Measurements from ENCODE around the gene ZNF319. TPM values are rescaled to one million over a fixed set of nuclear protein-coding genes. Genes with fewer than 3 reads are reported as not detected.
"Not testable (repeated sequence)": the region's sequence is repeated elsewhere in the genome, so short reads cannot be mapped to it uniquely, and the experiment has no call there.

Gene ZNF319
- total RNA-seq, 1 donor from 2014 or later, result 3.1 TPM

- not testable (repeated sequence) for H3K4me3 ChIP-seq (ENCODE audit: low read length in 3 of 3); H3K27ac ChIP-seq (ENCODE audit: low read depth, low read length); H3K36me3 ChIP-seq (ENCODE audit: control insufficient read depth in 3 of 3, insufficient read depth in 3 of 3, low read length in 3 of 3); H3K27me3 ChIP-seq (ENCODE audit: control insufficient read depth in 3 of 3, insufficient read depth in 3 of 3, low read length in 3 of 3); H3K9ac ChIP-seq (ENCODE audit: low read depth in 1 of 3, low read length in 3 of 3); H3K9me3 ChIP-seq (ENCODE audit: control insufficient read depth in 3 of 3, low read length in 3 of 3)
- peaks cover 5 to 21% (median 16%) of the 10 kb centered on the region in 3 donors for H3K4me1 ChIP-seq (ENCODE audit: control insufficient read depth in 3 of 3, insufficient read depth in 3 of 3, low read length in 3 of 3)
Observed at GRCh38 chr16:58004736-58005135, 4.3 kb upstream of the ZNF319 start.

- no peaks in the 10 kb centered on the region for H3K9me3 ChIP-seq (ENCODE audit: control insufficient read depth in 3 of 3, low read length in 3 of 3)
- H3K4me3 ChIP-seq (ENCODE audit: low read length in 3 of 3), result no peak overlapping the region
- peak overlapping the region in 1 of 3 donors; percentile 3 for H3K9ac ChIP-seq (ENCODE audit: low read depth in 1 of 3, low read length in 3 of 3)
- H3K27me3 ChIP-seq (ENCODE audit: control insufficient read depth in 3 of 3, insufficient read depth in 3 of 3, low read length in 3 of 3), result no peaks in the 10 kb centered on the region
- no peak overlapping the region for H3K27ac ChIP-seq (ENCODE audit: low read depth, low read length)
- peaks cover 3 to 7% (median 4%) of the 10 kb centered on the region in 3 donors for H3K36me3 ChIP-seq (ENCODE audit: control insufficient read depth in 3 of 3, insufficient read depth in 3 of 3, low read length in 3 of 3)
- peaks cover 17 to 36% (median 27%) of the 10 kb centered on the region in 3 donors for H3K4me1 ChIP-seq (ENCODE audit: control insufficient read depth in 3 of 3, insufficient read depth in 3 of 3, low read length in 3 of 3)
Observed at GRCh38 chr16:58002936-58003335, 2.5 kb upstream of the ZNF319 start.

- Histone ChIP-seq H3K27ac (ENCODE audit: low read depth, low read length) (no peak overlapping the region), H3K27me3 (ENCODE audit: control insufficient read depth in 3 of 3, insufficient read depth in 3 of 3, low read length in 3 of 3) (no peaks in the 10 kb centered on the region), H3K4me3 (ENCODE audit: low read length in 3 of 3) (no peak overlapping the region), H3K4me1 (ENCODE audit: control insufficient read depth in 3 of 3, insufficient read depth in 3 of 3, low read length in 3 of 3) (peaks cover 17 to 36% (median 27%) of the 10 kb centered on the region in 3 donors), H3K9ac (ENCODE audit: low read depth in 1 of 3, low read length in 3 of 3) (no peak overlapping the region), H3K36me3 (ENCODE audit: control insufficient read depth in 3 of 3, insufficient read depth in 3 of 3, low read length in 3 of 3) (peaks cover 9 to 12% (median 10%) of the 10 kb centered on the region in 3 donors), H3K9me3 (ENCODE audit: control insufficient read depth in 3 of 3, low read length in 3 of 3) (no peaks in the 10 kb centered on the region)
Observed at GRCh38 chr16:58002416-58002800, 1.9 kb upstream of the ZNF319 start.

GRCh38 chr16:58001781-58002415 lies 1.4 kb upstream of the ZNF319 start:
- peaks cover 14 to 17% (median 15%) of the 10 kb centered on the region in 3 donors for H3K36me3 ChIP-seq (ENCODE audit: control insufficient read depth in 3 of 3, insufficient read depth in 3 of 3, low read length in 3 of 3)
- no peaks in the 10 kb centered on the region for H3K9me3 ChIP-seq (ENCODE audit: control insufficient read depth in 3 of 3, low read length in 3 of 3)
- peaks cover 17 to 36% (median 27%) of the 10 kb centered on the region in 3 donors for H3K4me1 ChIP-seq (ENCODE audit: control insufficient read depth in 3 of 3, insufficient read depth in 3 of 3, low read length in 3 of 3)
- peak overlapping the region; percentile 69 to 89 (median 87) for H3K9ac ChIP-seq (ENCODE audit: low read depth in 1 of 3, low read length in 3 of 3)
- H3K4me3 ChIP-seq (ENCODE audit: low read length in 3 of 3), result peak overlapping the region; percentile 80 to 89 (median 80)
- no peaks in the 10 kb centered on the region for H3K27me3 ChIP-seq (ENCODE audit: control insufficient read depth in 3 of 3, insufficient read depth in 3 of 3, low read length in 3 of 3)
- H3K27ac ChIP-seq (ENCODE audit: low read depth, low read length), result no peak overlapping the region

GRCh38 chr16:58000706-58001676 lies 519 bp upstream of the ZNF319 start, which contains the start of gene USB1:
Gene USB1 (plus strand): TSS chr16:58001407. CDS start chr16:58001484, 77 bp downstream.
- no peaks in the 10 kb centered on the region for H3K27me3 ChIP-seq (ENCODE audit: control insufficient read depth in 3 of 3, insufficient read depth in 3 of 3, low read length in 3 of 3)
- H3K36me3 ChIP-seq (ENCODE audit: control insufficient read depth in 3 of 3, insufficient read depth in 3 of 3, low read length in 3 of 3), result peaks cover 21 to 26% (median 22%) of the 10 kb centered on the region in 3 donors
- H3K9ac ChIP-seq (ENCODE audit: low read depth in 1 of 3, low read length in 3 of 3), result peak within 1 kb of the TSS; percentile 79 to 91 (median 87)
- no peaks in the 10 kb centered on the region for H3K9me3 ChIP-seq (ENCODE audit: control insufficient read depth in 3 of 3, low read length in 3 of 3)
- H3K4me1 ChIP-seq (ENCODE audit: control insufficient read depth in 3 of 3, insufficient read depth in 3 of 3, low read length in 3 of 3), result peaks cover 17 to 36% (median 27%) of the 10 kb centered on the region in 3 donors
- H3K4me3 ChIP-seq (ENCODE audit: low read length in 3 of 3), result peak within 1 kb of the TSS; percentile 80 to 89 (median 80)
- H3K27ac ChIP-seq (ENCODE audit: low read depth, low read length), result peak within 1 kb of the TSS; percentile 87

GRCh38 chr16:57999366-57999970 lies 1.0 kb downstream of the ZNF319 start:
- Histone ChIP-seq H3K27ac (ENCODE audit: low read depth, low read length) (peak overlapping the region; percentile 56), H3K27me3 (ENCODE audit: control insufficient read depth in 3 of 3, insufficient read depth in 3 of 3, low read length in 3 of 3) (no peaks in the 10 kb centered on the region), H3K9ac (ENCODE audit: low read depth in 1 of 3, low read length in 3 of 3) (peak overlapping the region; percentile 72 to 91 (median 74)), H3K4me1 (ENCODE audit: control insufficient read depth in 3 of 3, insufficient read depth in 3 of 3, low read length in 3 of 3) (peaks cover 17 to 37% (median 22%) of the 10 kb centered on the region in 3 donors), H3K9me3 (ENCODE audit: control insufficient read depth in 3 of 3, low read length in 3 of 3) (no peaks in the 10 kb centered on the region), H3K36me3 (ENCODE audit: control insufficient read depth in 3 of 3, insufficient read depth in 3 of 3, low read length in 3 of 3) (peaks cover 29 to 33% (median 32%) of the 10 kb centered on the region in 3 donors), H3K4me3 (ENCODE audit: low read length in 3 of 3) (peak overlapping the region; percentile 57 to 73 (median 69))

- peak overlapping the region; percentile 72 to 91 (median 74) for H3K9ac ChIP-seq (ENCODE audit: low read depth in 1 of 3, low read length in 3 of 3)
- no peaks in the 10 kb centered on the region for H3K27me3 ChIP-seq (ENCODE audit: control insufficient read depth in 3 of 3, insufficient read depth in 3 of 3, low read length in 3 of 3)
- peaks cover 17 to 38% (median 22%) of the 10 kb centered on the region in 3 donors for H3K4me1 ChIP-seq (ENCODE audit: control insufficient read depth in 3 of 3, insufficient read depth in 3 of 3, low read length in 3 of 3)
- no peak overlapping the region for H3K27ac ChIP-seq (ENCODE audit: low read depth, low read length)
- H3K9me3 ChIP-seq (ENCODE audit: control insufficient read depth in 3 of 3, low read length in 3 of 3), result no peaks in the 10 kb centered on the region
- peaks cover 33 to 34% (median 33%) of the 10 kb centered on the region in 3 donors for H3K36me3 ChIP-seq (ENCODE audit: control insufficient read depth in 3 of 3, insufficient read depth in 3 of 3, low read length in 3 of 3)
- H3K4me3 ChIP-seq (ENCODE audit: low read length in 3 of 3), result peak overlapping the region; percentile 29 to 69 (median 57)
Observed at GRCh38 chr16:57998992-57999365, 1.5 kb downstream of the ZNF319 start.

- peaks cover 33 to 35% (median 34%) of the 10 kb centered on the region in 3 donors for H3K36me3 ChIP-seq (ENCODE audit: control insufficient read depth in 3 of 3, insufficient read depth in 3 of 3, low read length in 3 of 3)
- no peak overlapping the region for H3K27ac ChIP-seq (ENCODE audit: low read depth, low read length)
Observed at GRCh38 chr16:57998486-57998885, 2.0 kb downstream of the ZNF319 start.

GRCh38 chr16:57997528-57998265 lies 2.8 kb downstream of the ZNF319 start:
- H3K27ac ChIP-seq (ENCODE audit: low read depth, low read length), result no peak overlapping the region
- peaks cover 32 to 35% (median 34%) of the 10 kb centered on the region in 3 donors for H3K36me3 ChIP-seq (ENCODE audit: control insufficient read depth in 3 of 3, insufficient read depth in 3 of 3, low read length in 3 of 3)
- H3K9me3 ChIP-seq (ENCODE audit: control insufficient read depth in 3 of 3, low read length in 3 of 3), result no peaks in the 10 kb centered on the region
- H3K4me1 ChIP-seq (ENCODE audit: control insufficient read depth in 3 of 3, insufficient read depth in 3 of 3, low read length in 3 of 3), result peaks cover 17 to 38% (median 22%) of the 10 kb centered on the region in 3 donors
- H3K27me3 ChIP-seq (ENCODE audit: control insufficient read depth in 3 of 3, insufficient read depth in 3 of 3, low read length in 3 of 3), result no peaks in the 10 kb centered on the region
- no peak overlapping the region for H3K9ac ChIP-seq (ENCODE audit: low read depth in 1 of 3, low read length in 3 of 3)
- no peak overlapping the region for H3K4me3 ChIP-seq (ENCODE audit: low read length in 3 of 3)

More at GRCh38 chr16:57998486-57998885, 2.0 kb downstream of the ZNF319 start:
- Histone ChIP-seq H3K4me1 (ENCODE audit: control insufficient read depth in 3 of 3, insufficient read depth in 3 of 3, low read length in 3 of 3) (peaks cover 17 to 38% (median 22%) of the 10 kb centered on the region in 3 donors), H3K9ac (ENCODE audit: low read depth in 1 of 3, low read length in 3 of 3) (peak overlapping the region in 1 of 3 donors; percentile 16), H3K27me3 (ENCODE audit: control insufficient read depth in 3 of 3, insufficient read depth in 3 of 3, low read length in 3 of 3) (no peaks in the 10 kb centered on the region), H3K4me3 (ENCODE audit: low read length in 3 of 3) (peak overlapping the region in 1 of 3 donors; percentile 29), H3K9me3 (ENCODE audit: control insufficient read depth in 3 of 3, low read length in 3 of 3) (no peaks in the 10 kb centered on the region)

All from skeletal muscle tissue (tissue), 4 donors.